GM12864 (cell line): ENCODE data around the gene BTBD16.

Experiments
- DNase-seq: peaks from one replicate; pipeline ENCODE4 v3.0.0-alpha.2; 2011; ENCODE audit warnings: low read depth
- H3K4me3 ChIP-seq: 2 replicates; pipeline ENCODE4 v1.5.1; 2011; ENCODE audit warnings: mild to moderate bottlenecking, low read depth, low read length, control low read depth
- CTCF ChIP-seq: IDR thresholded peaks from 2 replicates; pipeline ENCODE4 v1.5.1; 2011; ENCODE audit warnings: low read depth, mild to moderate bottlenecking, moderate library complexity, low read length, control low read depth, inconsistent platforms; ENCODE audit errors: missing control alignments

Gene BTBD16

GRCh38 chr10:122269059-122269687 lies 1.9 kb upstream of the BTBD16 start:
- H3K4me3 ChIP-seq, result no peak overlapping the region
- no peak for DNase-seq
- TF ChIP-seq CTCF, result no peak

- no peak for DNase-seq
- H3K4me3 ChIP-seq, result no peak overlapping the region
- no peak for TF ChIP-seq CTCF
These were observed 3.0 kb downstream of the BTBD16 start for GRCh38 chr10:122273966-122274545.

- no peak overlapping the region for H3K4me3 ChIP-seq
- no peak for TF ChIP-seq CTCF
- no peak for DNase-seq
These were observed 5.6 kb downstream of the BTBD16 start for GRCh38 chr10:122276611-122277208.

- H3K4me3 ChIP-seq, result no peak overlapping the region
- no peak for TF ChIP-seq CTCF
- no peak for DNase-seq
These were observed 6.5 kb downstream of the BTBD16 start for GRCh38 chr10:122277526-122278136.

DNA sequence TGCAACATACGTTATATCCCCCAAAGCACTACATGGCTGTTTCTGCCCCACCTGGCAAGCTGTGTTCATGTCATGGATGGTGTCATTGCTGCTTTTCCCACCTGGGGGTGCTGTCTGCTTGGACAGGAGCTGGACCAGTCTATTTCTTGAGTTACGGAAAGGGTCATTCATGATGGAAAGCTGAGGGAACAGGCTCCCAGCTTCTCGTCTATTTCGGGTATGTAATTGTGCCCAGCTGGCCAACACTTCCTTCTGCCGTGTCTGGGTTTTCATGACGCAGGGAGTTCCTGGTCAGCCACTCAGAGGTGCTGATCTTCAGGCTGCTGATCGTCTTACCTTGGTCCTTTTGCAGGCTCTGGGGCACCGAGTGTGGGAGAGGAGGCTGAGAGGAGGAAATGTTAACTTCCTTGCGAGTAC lies 8.6 kb downstream of the BTBD16 start:
- no peak for DNase-seq
- no peak overlapping the region for H3K4me3 ChIP-seq

DNA sequence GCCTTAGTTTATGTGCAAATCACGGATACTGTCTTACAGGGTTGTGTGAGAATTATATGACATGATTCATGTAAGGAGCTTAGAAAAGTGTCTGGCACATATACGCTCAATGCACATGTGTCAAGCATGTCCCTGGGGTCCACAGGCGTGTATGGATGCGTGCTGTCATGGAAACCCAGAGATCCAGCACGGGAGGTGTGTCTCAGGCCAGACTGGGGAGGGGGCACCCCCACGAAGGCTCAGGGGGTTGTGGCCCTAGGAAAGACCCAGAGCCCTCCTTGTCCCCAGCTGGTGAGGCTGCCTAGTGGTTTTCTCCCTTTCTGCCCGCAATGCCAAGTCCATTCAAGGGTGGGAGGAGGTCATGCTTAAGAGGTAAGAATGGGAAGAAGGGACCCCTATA lies 9.1 kb downstream of the BTBD16 start:
- no peak for DNase-seq
- no peak for TF ChIP-seq CTCF
- H3K4me3 ChIP-seq, result no peak overlapping the region

More for the DNA sequence above, 8.6 kb downstream of the BTBD16 start:
- TF ChIP-seq CTCF, result peak; percentile 63
